CD4-positive, alpha-beta T cell treated with Interleukin-15 for 1 hour (primary cell): ENCODE data around the gene LRCH4.

Experiments
- DNase-seq: peaks from one replicate; pipeline ENCODE4 v3.0.0-alpha.2; 2020

LRCH4 gene

GRCh38 chr7:100604976-100605911 is 19.3 kb upstream of the LRCH4 start:
- DNase-seq, result peak; percentile 39

- peak; percentile 81 for DNase-seq
Measured at GRCh38 chr7:100604028-100604975, 18.4 kb upstream of the LRCH4 start.

GRCh38 chr7:100603726-100604027 is 17.7 kb upstream of the LRCH4 start:
- no peak for DNase-seq

GRCh38 chr7:100602889-100603725 is 17.2 kb upstream of the LRCH4 start:
- no peak for DNase-seq

- no peak for DNase-seq
Measured at GRCh38 chr7:100600730-100601038, 14.8 kb upstream of the LRCH4 start.

GRCh38 chr7:100599911-100600729 is 14.2 kb upstream of the LRCH4 start:
- no peak for DNase-seq

GRCh38 chr7:100598425-100598824 is 12.5 kb upstream of the LRCH4 start:
- no peak for DNase-seq

GRCh38 chr7:100595188-100595587 is 9.3 kb upstream of the LRCH4 start:
- no peak for DNase-seq

- DNase-seq, result no peak
Measured at GRCh38 chr7:100591596-100591995, 5.7 kb upstream of the LRCH4 start.

GRCh38 chr7:100590077-100590737 is 4.3 kb upstream of the LRCH4 start:
- DNase-seq, result no peak

GRCh38 chr7:100589341-100589947 is 3.5 kb upstream of the LRCH4 start:
- DNase-seq, result no peak

- no peak for DNase-seq
Measured at GRCh38 chr7:100588438-100588837, 2.5 kb upstream of the LRCH4 start.

- peak; percentile 100 for DNase-seq
Measured at GRCh38 chr7:100586266-100587025, 517 bp upstream of the LRCH4 start, which contains the start of gene FBXO24. TSS of gene FBXO24 (plus strand) at chr7:100586328. CDS start at chr7:100586626, 298 bp downstream.

GRCh38 chr7:100584683-100585510 is 1.0 kb downstream of the LRCH4 start:
- DNase-seq, result no peak

GRCh38 chr7:100584054-100584682 is 1.8 kb downstream of the LRCH4 start:
- no peak for DNase-seq

- peak; percentile 64 for DNase-seq
Measured at GRCh38 chr7:100583132-100584053, 2.5 kb downstream of the LRCH4 start.

GRCh38 chr7:100582650-100583049 is 3.3 kb downstream of the LRCH4 start:
- DNase-seq, result no peak
